GM12891 (cell line): Measurements from ENCODE around the gene PHOSPHO1.

Source experiments
- POLR2A ChIP-seq: IDR thresholded peaks from 2 replicates; pipeline ENCODE4 v1.6.1; 2011; ENCODE audit warnings: low read depth, low read length, control low read depth
- POLR2AphosphoS5 ChIP-seq: IDR thresholded peaks from 2 replicates; pipeline ENCODE4 v1.6.1; 2011; ENCODE audit warnings: low read depth, low read length, control low read depth

DNA sequence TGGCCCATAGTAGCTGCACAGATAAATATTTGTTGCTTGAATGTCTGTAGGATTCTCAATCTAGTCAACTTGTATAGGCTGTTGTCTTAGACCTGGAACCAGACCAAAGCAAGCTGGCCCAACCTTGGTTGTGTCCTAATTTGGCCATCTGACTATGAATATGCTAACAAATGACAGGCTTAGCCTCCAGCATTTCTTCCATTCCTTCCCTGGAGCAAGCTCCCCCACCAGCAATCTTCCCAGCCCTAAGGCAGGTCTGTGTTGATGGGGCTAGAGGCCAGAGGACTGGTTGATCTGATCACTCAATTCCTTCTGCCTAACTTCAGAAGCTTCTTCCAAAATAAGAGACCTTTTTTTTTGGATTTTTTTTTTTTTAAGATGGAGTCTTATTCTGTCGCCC lies 9.4 kb upstream of the PHOSPHO1 start:
- TF ChIP-seq POLR2A (no peak), POLR2AphosphoS5 (no peak)
